CD8-positive, alpha-beta memory T cell (primary cell): ENCODE measurements around the gene NCF4. TPM values are rescaled to one million over a fixed set of nuclear protein-coding genes. Genes with fewer than 3 reads are reported as not detected.

ENCODE experiments used
- polyA plus RNA-seq: library from polyadenylated mRNA; unstranded; fragments of 300-500 nt; fragmentation: Illumina TruSeq; gene quantifications from one replicate; pipeline ENCODE4 v1.2.3, GENCODE V29; 2021
- total RNA-seq, 2 experiments: library from RNA; stranded (reverse); gene quantifications; one replicate each; pipeline ENCODE4 v1.2.3, GENCODE V29; 2021

NCF4 gene
- total and polyA plus RNA-seq, 3 experiments from 2014 or later = 5.1 to 6.8 (median 6.6) TPM

Other genes starting within 250 kb of the NCF4 start
- gene CACNG2, start 157.3 kb upstream of the NCF4 start, total RNA-seq = not detected
- not detected for gene CACNG2, start 157.3 kb upstream of the NCF4 start, polyA plus RNA-seq
- gene IFT27, start 84.9 kb upstream of the NCF4 start, total RNA-seq = 10 to 100 TPM; 24.9 to 26.5 TPM
- 9.7 TPM for gene IFT27, start 84.9 kb upstream of the NCF4 start, polyA plus RNA-seq
- not detected for gene PVALB, start 44.0 kb upstream of the NCF4 start, total RNA-seq
- gene PVALB, start 44.0 kb upstream of the NCF4 start, polyA plus RNA-seq = not detected
- gene CSF2RB, start 52.6 kb downstream of the NCF4 start, total RNA-seq = under 1 TPM; 0.13 to 0.20 TPM
- 0.09 TPM for gene CSF2RB, start 52.6 kb downstream of the NCF4 start, polyA plus RNA-seq
- 1 to 10 TPM; 3.7 to 5.1 TPM for gene TST, start 158.4 kb downstream of the NCF4 start, total RNA-seq
- gene TST, start 158.4 kb downstream of the NCF4 start, polyA plus RNA-seq = 0.75 TPM
- gene MPST, start 158.7 kb downstream of the NCF4 start, total RNA-seq = 10 to 100 TPM; 16.6 to 17.8 TPM
- 20.0 TPM for gene MPST, start 158.7 kb downstream of the NCF4 start, polyA plus RNA-seq
- gene KCTD17, start 190.7 kb downstream of the NCF4 start, total RNA-seq = 10 to 100 TPM; 40.8 to 44.8 TPM
- gene KCTD17, start 190.7 kb downstream of the NCF4 start, polyA plus RNA-seq = 12.9 TPM
- under 1 TPM; 0.42 to 0.68 TPM for gene TMPRSS6, start 248.7 kb downstream of the NCF4 start, total RNA-seq
- 0.16 TPM for gene TMPRSS6, start 248.7 kb downstream of the NCF4 start, polyA plus RNA-seq